ENCODE measurements around the gene UBN1. TPM values are rescaled to one million over a fixed set of nuclear protein-coding genes. Genes with fewer than 3 reads are reported as not detected.

The UBN1 gene
- total RNA-seq, 1 experiment from 2014 or later, result 21.4 TPM

DNA sequence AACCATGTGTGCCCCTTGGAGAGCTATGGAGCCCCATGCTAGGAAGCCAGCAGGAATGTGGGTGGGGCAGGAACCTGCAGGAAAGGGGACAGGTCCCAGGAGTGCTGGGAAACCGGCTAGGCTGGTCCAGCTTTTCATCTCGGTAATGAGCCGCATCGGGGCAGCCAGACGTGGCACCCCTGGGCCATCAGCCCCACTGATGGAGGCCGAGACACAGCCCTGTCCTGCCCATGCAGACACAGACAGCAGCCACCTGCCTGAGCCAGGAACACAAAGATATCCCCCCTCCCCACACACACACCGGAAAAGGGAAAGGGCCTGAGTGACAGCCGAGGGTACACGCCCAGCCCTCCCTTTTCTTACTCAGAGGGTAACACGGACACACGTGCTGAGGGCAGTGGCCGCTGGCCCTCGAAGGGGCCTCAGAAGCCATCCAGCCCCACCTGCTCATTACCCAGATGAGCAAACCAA, 71.5 kb downstream of the UBN1 start:
- POLR2A ChIA-PET (ENCODE audit: unreplicated experiment), result no interaction called here
- TF ChIP-seq, protein P1, sequence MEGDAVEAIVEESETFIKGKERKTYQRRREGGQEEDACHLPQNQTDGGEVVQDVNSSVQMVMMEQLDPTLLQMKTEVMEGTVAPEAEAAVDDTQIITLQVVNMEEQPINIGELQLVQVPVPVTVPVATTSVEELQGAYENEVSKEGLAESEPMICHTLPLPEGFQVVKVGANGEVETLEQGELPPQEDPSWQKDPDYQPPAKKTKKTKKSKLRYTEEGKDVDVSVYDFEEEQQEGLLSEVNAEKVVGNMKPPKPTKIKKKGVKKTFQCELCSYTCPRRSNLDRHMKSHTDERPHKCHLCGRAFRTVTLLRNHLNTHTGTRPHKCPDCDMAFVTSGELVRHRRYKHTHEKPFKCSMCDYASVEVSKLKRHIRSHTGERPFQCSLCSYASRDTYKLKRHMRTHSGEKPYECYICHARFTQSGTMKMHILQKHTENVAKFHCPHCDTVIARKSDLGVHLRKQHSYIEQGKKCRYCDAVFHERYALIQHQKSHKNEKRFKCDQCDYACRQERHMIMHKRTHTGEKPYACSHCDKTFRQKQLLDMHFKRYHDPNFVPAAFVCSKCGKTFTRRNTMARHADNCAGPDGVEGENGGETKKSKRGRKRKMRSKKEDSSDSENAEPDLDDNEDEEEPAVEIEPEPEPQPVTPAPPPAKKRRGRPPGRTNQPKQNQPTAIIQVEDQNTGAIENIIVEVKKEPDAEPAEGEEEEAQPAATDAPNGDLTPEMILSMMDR (conservative IDR thresholded peaks at IDR 0.05; ENCODE audit: low read depth, low read length), result no peak
- TF ChIP-seq EZH2phosphoT487 (IDR thresholded peaks at IDR 0.05; ENCODE audit: borderline replicate concordance, low read length), result no peak
- no peak for TF ChIP-seq EZH2 (IDR thresholded peaks at IDR 0.05; ENCODE audit: low read length, unreplicated experiment)
- H3K27ac ChIP-seq (ENCODE audit: low read length), result peak overlapping the region; percentile 53

DNA sequence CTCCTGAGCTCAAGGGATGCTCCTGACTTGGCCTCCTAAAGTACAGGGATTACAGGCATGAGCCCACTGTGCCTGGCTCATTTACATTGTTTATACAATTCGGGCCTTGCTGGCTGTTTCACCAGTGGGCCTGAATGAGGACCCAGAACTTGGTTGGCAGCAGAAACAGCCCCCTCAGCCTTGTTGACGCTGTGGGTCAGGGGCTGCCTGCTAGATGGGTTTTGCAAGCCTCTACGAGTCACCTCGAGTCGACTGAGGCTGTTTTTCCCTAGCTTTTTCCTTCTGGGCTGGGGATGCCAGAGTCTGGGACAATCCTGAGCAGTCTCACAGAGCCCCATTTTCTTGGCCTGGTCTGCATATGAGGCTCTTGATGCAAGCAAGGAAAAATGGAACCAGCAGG, 73.5 kb downstream of the UBN1 start:
- Histone ChIP-seq H3K4me3 (ENCODE audit: low read length) (no peak overlapping the region), H3K27me3 (ENCODE audit: low read length) (no peaks in the 10 kb centered on the region), H3K79me2 (ENCODE audit: low read length) (no peaks in the 10 kb centered on the region), H3F3A (ENCODE audit: low read length, unreplicated experiment) (no peaks in the 10 kb centered on the region), H3K9me2 (replicated peaks; ENCODE audit: low read length) (no peaks in the 10 kb centered on the region), H3K9me3 (ENCODE audit: low read length) (no peaks in the 10 kb centered on the region), H2AFZ (ENCODE audit: low read length) (no peak overlapping the region), H4K20me1 (ENCODE audit: low read length) (no peaks in the 10 kb centered on the region), H3K9ac (ENCODE audit: low read length) (no peak overlapping the region), H3K27ac (ENCODE audit: low read length) (no peak overlapping the region), H3K4me1 (ENCODE audit: insufficient read depth, low read length) (peaks cover 42% of the 10 kb centered on the region), H3K4me2 (ENCODE audit: low read length) (no peak overlapping the region), H3K36me3 (ENCODE audit: low read depth, low read length) (no peaks in the 10 kb centered on the region)
- intact Hi-C loops (cut with micrococcal nuclease), result no loop called here
- no TSS peak for BruUV-seq (replicated peaks)
- no peak for ATAC-seq
- CTCF ChIA-PET, result no interaction called here
- POLR2A ChIA-PET (ENCODE audit: unreplicated experiment), result no interaction called here
- no peak for DNase-seq
- no peak for TF ChIP-seq EZH2 (IDR thresholded peaks at IDR 0.05; ENCODE audit: low read length, unreplicated experiment)
- no peak for TF ChIP-seq EZH2phosphoT487 (IDR thresholded peaks at IDR 0.05; ENCODE audit: borderline replicate concordance, low read length)
- TF ChIP-seq, protein P1 (conservative IDR thresholded peaks at IDR 0.05; ENCODE audit: low read depth, low read length), result no peak

More for the DNA sequence above, 71.5 kb downstream of the UBN1 start:
- H3K9ac ChIP-seq (ENCODE audit: low read length), result peak overlapping the region; percentile 12; the same call in 1 of the 2 replicates
- peak; percentile 59 for ATAC-seq
- H3K27me3 ChIP-seq (ENCODE audit: low read length), result no peaks in the 10 kb centered on the region
- intact Hi-C loops (cut with micrococcal nuclease), result no loop called here
- H3K4me3 ChIP-seq (ENCODE audit: low read length), result no peak overlapping the region
- no TSS peak for BruUV-seq (replicated peaks)
- H3K9me3 ChIP-seq (ENCODE audit: low read length), result no peaks in the 10 kb centered on the region
- H3K4me1 ChIP-seq (ENCODE audit: insufficient read depth, low read length), result peaks cover 27% of the 10 kb centered on the region
- peak overlapping the region; percentile 54 for H2AFZ ChIP-seq (ENCODE audit: low read length)
- CTCF ChIA-PET, result no interaction called here
- no peaks in the 10 kb centered on the region for H3K36me3 ChIP-seq (ENCODE audit: low read depth, low read length)
- peak overlapping the region; percentile 42 for H3K4me2 ChIP-seq (ENCODE audit: low read length)
- no peaks in the 10 kb centered on the region for H4K20me1 ChIP-seq (ENCODE audit: low read length)
- H3F3A ChIP-seq (ENCODE audit: low read length, unreplicated experiment), result no peaks in the 10 kb centered on the region
- DNase-seq, result peak; percentile 73
- no peaks in the 10 kb centered on the region for H3K9me2 ChIP-seq (replicated peaks; ENCODE audit: low read length)
- H3K79me2 ChIP-seq (ENCODE audit: low read length), result no peaks in the 10 kb centered on the region

DNA sequence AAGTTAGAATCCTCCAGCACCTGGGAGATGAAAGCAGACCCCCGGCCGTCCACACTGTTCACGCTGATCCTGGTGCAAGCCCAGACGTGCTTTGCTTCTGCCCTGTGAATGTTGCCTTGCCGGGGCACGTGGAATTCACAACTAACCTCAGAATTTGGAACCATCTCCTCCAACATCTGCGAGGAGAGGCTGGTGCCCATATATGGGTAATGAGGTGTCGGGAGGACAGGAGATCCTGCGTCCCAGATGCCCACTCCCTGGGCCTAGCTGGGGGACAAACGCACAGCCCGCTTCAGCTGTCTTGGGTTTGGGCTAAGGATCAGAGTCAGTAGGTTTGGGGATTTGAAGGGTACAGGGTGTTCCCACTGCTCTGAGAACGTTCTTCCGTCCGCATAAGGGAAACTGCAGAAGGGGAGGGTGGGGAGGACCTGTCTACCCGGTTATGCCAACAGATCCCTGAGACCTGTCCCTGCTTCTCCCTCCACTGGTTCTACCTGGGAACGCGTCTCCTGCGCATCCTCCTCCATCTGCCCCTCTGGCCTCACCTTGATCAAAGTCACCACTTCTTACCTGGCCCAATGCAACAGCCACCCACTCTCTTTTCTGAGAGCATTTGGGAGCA, 75.6 kb downstream of the UBN1 start:
- Histone ChIP-seq H3K27ac (ENCODE audit: low read length) (no peak overlapping the region), H3K79me2 (ENCODE audit: low read length) (peaks cover 4% of the 10 kb centered on the region; the same call in 1 of the 2 replicates), H3K9ac (ENCODE audit: low read length) (no peak overlapping the region), H3K9me3 (ENCODE audit: low read length) (peaks cover 6% of the 10 kb centered on the region), H2AFZ (ENCODE audit: low read length) (no peak overlapping the region), H3K4me1 (ENCODE audit: insufficient read depth, low read length) (peaks cover 34% of the 10 kb centered on the region), H3K4me2 (ENCODE audit: low read length) (no peak overlapping the region), H3F3A (ENCODE audit: low read length, unreplicated experiment) (no peaks in the 10 kb centered on the region), H4K20me1 (ENCODE audit: low read length) (no peaks in the 10 kb centered on the region), H3K9me2 (replicated peaks; ENCODE audit: low read length) (no peaks in the 10 kb centered on the region), H3K27me3 (ENCODE audit: low read length) (no peaks in the 10 kb centered on the region), H3K36me3 (ENCODE audit: low read depth, low read length) (peaks cover 10% of the 10 kb centered on the region), H3K4me3 (ENCODE audit: low read length) (no peak overlapping the region)
- TF ChIP-seq EZH2 (IDR thresholded peaks at IDR 0.05; ENCODE audit: low read length, unreplicated experiment), result no peak
- TF ChIP-seq, protein P1 (conservative IDR thresholded peaks at IDR 0.05; ENCODE audit: low read depth, low read length), result no peak
- no peak for TF ChIP-seq EZH2phosphoT487 (IDR thresholded peaks at IDR 0.05; ENCODE audit: borderline replicate concordance, low read length)
- ChIA-PET POLR2A (ENCODE audit: unreplicated experiment) (no interaction called here), CTCF (no interaction called here)
- BruUV-seq (replicated peaks), result no TSS peak
- no peak for ATAC-seq
- intact Hi-C loops (cut with micrococcal nuclease), result no loop called here
- DNase-seq, result no peak

Measured in PC-3 (cell line).